Amniotic epithelial cell (primary cell): Measurements from ENCODE around the gene SETD1A.

Source experiments
- DNase-seq: peaks from one replicate; pipeline ENCODE4 v3.0.0-alpha.2; 2010; ENCODE audit warnings: low read depth

SETD1A gene

GRCh38 chr16:30982548-30983288 lies 25.2 kb downstream of the SETD1A start:
- DNase-seq = no peak

GRCh38 chr16:30983289-30983889 lies 25.8 kb downstream of the SETD1A start:
- no peak for DNase-seq

GRCh38 chr16:30983898-30984610 lies 26.5 kb downstream of the SETD1A start:
- no peak for DNase-seq

- DNase-seq = peak; percentile 58
Measured at GRCh38 chr16:30984669-30985400, 27.3 kb downstream of the SETD1A start, which contains the start of gene HSD3B7. Gene HSD3B7, plus strand, starts transcription at chr16:30985207. Its CDS starts 452 bp downstream, at chr16:30985659.

GRCh38 chr16:30985401-30986128 lies 28.0 kb downstream of the SETD1A start:
- DNase-seq = peak; percentile 33

GRCh38 chr16:30986129-30986991 lies 28.8 kb downstream of the SETD1A start:
- no peak for DNase-seq

- DNase-seq = no peak
Measured at GRCh38 chr16:30987581-30988190, 30.1 kb downstream of the SETD1A start.

GRCh38 chr16:30989469-30990047 lies 32.0 kb downstream of the SETD1A start:
- no peak for DNase-seq

- DNase-seq = no peak
Measured at GRCh38 chr16:30990105-30990504, 32.6 kb downstream of the SETD1A start.

- DNase-seq = no peak
Measured at GRCh38 chr16:30991052-30991451, 33.5 kb downstream of the SETD1A start.

- no peak for DNase-seq
Measured at GRCh38 chr16:30992276-30992780, 34.8 kb downstream of the SETD1A start.

- DNase-seq = peak; percentile 86
Measured at GRCh38 chr16:30992931-30993816, 35.6 kb downstream of the SETD1A start.

GRCh38 chr16:30995927-30996323 lies 38.4 kb downstream of the SETD1A start:
- DNase-seq = no peak

- DNase-seq = no peak
Measured at GRCh38 chr16:30996324-30996984, 38.9 kb downstream of the SETD1A start.

GRCh38 chr16:30996985-30997724 lies 39.6 kb downstream of the SETD1A start:
- peak; percentile 75 for DNase-seq

GRCh38 chr16:30997725-30998711 lies 40.5 kb downstream of the SETD1A start:
- peak; percentile 93 for DNase-seq
